GM18507 (cell line): ENCODE results near the gene SH2D4B.

ENCODE experiments used
- DNase-seq: peaks from one replicate; pipeline ENCODE4 v3.0.0; 2011; ENCODE audit warnings: low read depth; ENCODE audit not compliant: insufficient read length; ENCODE audit errors: extremely low spot score
- FAIRE-seq: peaks from 2 replicates; lab custom pipeline; 2011; peaks lifted over from hg19 to GRCh38; lab: Jason Lieb, UNC

The SH2D4B gene

GRCh38 chr10:80664071-80664680 lies 126.5 kb downstream of the SH2D4B start:
- DNase-seq = peak; percentile 30
- FAIRE-seq = peak; percentile 67

- FAIRE-seq (no peak), DNase-seq (no peak)
These were observed 131.8 kb downstream of the SH2D4B start for GRCh38 chr10:80669485-80669884.

GRCh38 chr10:80670774-80671173 lies 133.1 kb downstream of the SH2D4B start:
- DNase-seq (no peak), FAIRE-seq (no peak)

GRCh38 chr10:80671847-80672246 lies 134.1 kb downstream of the SH2D4B start:
- no peak for FAIRE-seq
- no peak for DNase-seq

GRCh38 chr10:80672613-80673012 lies 134.9 kb downstream of the SH2D4B start:
- no peak for FAIRE-seq
- no peak for DNase-seq

- no peak for FAIRE-seq
- no peak for DNase-seq
These were observed 137.1 kb downstream of the SH2D4B start for GRCh38 chr10:80674809-80675208.

GRCh38 chr10:80681142-80681541 lies 143.4 kb downstream of the SH2D4B start:
- no peak for FAIRE-seq
- no peak for DNase-seq

GRCh38 chr10:80684259-80684658 lies 146.6 kb downstream of the SH2D4B start:
- no peak for DNase-seq
- peak; percentile 69 for FAIRE-seq

- DNase-seq (no peak), FAIRE-seq (no peak)
These were observed 147.7 kb downstream of the SH2D4B start for GRCh38 chr10:80685355-80685754.

- DNase-seq (no peak), FAIRE-seq (no peak)
These were observed 149.2 kb downstream of the SH2D4B start for GRCh38 chr10:80686734-80687475.

GRCh38 chr10:80687476-80687789 lies 149.7 kb downstream of the SH2D4B start:
- no peak for FAIRE-seq
- no peak for DNase-seq

GRCh38 chr10:80690434-80690833 lies 152.7 kb downstream of the SH2D4B start:
- DNase-seq (no peak), FAIRE-seq (no peak)

GRCh38 chr10:80691441-80691840 lies 153.7 kb downstream of the SH2D4B start:
- no peak for DNase-seq

GRCh38 chr10:80693565-80693964 lies 155.9 kb downstream of the SH2D4B start:
- DNase-seq (no peak), FAIRE-seq (no peak)

More at GRCh38 chr10:80691441-80691840, 153.7 kb downstream of the SH2D4B start:
- FAIRE-seq = no peak

- no peak for FAIRE-seq
- no peak for DNase-seq
These were observed 157.2 kb downstream of the SH2D4B start for GRCh38 chr10:80694930-80695329.
